ENCODE measurements around the gene PREPL.

DNA sequence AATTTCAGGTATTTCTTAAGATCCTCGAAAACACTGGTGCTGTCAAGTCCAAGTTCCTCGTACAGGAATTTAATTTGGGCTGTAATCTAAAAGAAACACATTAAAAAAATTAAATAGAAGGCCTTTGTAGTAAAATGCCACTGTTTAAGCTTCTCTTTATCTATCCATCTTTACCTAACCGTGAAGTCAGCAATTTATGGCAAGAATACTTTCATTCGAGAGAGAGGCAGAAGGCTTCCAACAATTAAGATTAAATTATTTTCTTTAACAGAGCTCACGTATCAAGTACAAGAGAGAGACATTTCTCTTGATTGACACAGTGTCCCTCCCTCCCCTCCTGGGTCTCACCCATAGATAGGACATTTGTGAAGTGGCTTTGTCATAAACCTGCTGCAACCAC is 39.9 kb downstream of the PREPL start:
- TF ChIP-seq, protein P1, sequence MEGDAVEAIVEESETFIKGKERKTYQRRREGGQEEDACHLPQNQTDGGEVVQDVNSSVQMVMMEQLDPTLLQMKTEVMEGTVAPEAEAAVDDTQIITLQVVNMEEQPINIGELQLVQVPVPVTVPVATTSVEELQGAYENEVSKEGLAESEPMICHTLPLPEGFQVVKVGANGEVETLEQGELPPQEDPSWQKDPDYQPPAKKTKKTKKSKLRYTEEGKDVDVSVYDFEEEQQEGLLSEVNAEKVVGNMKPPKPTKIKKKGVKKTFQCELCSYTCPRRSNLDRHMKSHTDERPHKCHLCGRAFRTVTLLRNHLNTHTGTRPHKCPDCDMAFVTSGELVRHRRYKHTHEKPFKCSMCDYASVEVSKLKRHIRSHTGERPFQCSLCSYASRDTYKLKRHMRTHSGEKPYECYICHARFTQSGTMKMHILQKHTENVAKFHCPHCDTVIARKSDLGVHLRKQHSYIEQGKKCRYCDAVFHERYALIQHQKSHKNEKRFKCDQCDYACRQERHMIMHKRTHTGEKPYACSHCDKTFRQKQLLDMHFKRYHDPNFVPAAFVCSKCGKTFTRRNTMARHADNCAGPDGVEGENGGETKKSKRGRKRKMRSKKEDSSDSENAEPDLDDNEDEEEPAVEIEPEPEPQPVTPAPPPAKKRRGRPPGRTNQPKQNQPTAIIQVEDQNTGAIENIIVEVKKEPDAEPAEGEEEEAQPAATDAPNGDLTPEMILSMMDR (conservative IDR thresholded peaks at IDR 0.05; ENCODE audit: low read depth in 2 of 2): no peak
- no peak for TF ChIP-seq EZH2phosphoT487 (IDR thresholded peaks at IDR 0.05; ENCODE audit: unreplicated experiment)
- no peak for TF ChIP-seq CREB1 (CRISPR knock-in tag; IDR thresholded peaks at IDR 0.05; ENCODE audit: low read depth)
- TF ChIP-seq EZH2 (IDR thresholded peaks at IDR 0.05; ENCODE audit: low read depth, unreplicated experiment): no peak
- TF ChIP-seq POLR2AphosphoS5 (IDR thresholded peaks at IDR 0.05; ENCODE audit: low read depth): no peak
- no peak for TF ChIP-seq JUNB (IDR thresholded peaks at IDR 0.05; ENCODE audit: unreplicated experiment)
- no peak for TF ChIP-seq NANOG (IDR thresholded peaks at IDR 0.05; ENCODE audit: borderline replicate concordance)
- TF ChIP-seq, protein P2, sequence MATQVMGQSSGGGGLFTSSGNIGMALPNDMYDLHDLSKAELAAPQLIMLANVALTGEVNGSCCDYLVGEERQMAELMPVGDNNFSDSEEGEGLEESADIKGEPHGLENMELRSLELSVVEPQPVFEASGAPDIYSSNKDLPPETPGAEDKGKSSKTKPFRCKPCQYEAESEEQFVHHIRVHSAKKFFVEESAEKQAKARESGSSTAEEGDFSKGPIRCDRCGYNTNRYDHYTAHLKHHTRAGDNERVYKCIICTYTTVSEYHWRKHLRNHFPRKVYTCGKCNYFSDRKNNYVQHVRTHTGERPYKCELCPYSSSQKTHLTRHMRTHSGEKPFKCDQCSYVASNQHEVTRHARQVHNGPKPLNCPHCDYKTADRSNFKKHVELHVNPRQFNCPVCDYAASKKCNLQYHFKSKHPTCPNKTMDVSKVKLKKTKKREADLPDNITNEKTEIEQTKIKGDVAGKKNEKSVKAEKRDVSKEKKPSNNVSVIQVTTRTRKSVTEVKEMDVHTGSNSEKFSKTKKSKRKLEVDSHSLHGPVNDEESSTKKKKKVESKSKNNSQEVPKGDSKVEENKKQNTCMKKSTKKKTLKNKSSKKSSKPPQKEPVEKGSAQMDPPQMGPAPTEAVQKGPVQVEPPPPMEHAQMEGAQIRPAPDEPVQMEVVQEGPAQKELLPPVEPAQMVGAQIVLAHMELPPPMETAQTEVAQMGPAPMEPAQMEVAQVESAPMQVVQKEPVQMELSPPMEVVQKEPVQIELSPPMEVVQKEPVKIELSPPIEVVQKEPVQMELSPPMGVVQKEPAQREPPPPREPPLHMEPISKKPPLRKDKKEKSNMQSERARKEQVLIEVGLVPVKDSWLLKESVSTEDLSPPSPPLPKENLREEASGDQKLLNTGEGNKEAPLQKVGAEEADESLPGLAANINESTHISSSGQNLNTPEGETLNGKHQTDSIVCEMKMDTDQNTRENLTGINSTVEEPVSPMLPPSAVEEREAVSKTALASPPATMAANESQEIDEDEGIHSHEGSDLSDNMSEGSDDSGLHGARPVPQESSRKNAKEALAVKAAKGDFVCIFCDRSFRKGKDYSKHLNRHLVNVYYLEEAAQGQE (IDR thresholded peaks at IDR 0.05; ENCODE audit: unreplicated experiment): no peak
- no peak for TF ChIP-seq STAT1 (IDR thresholded peaks at IDR 0.05; ENCODE audit: unreplicated experiment)
